HG03159 (cell line): ENCODE measurements around the gene CSRP1.
"Not testable (repeated sequence)": the region's sequence is repeated elsewhere in the genome, so short reads cannot be mapped to it uniquely, and the experiment has no call there.

Source experiments
- ATAC-seq: cut with Tn5 transposase; IDR thresholded peaks from one replicate; pipeline ENCODE4 v1.9.1; 2021; ENCODE audit warnings: mild to moderate bottlenecking, moderate library complexity; ENCODE audit not compliant: unreplicated experiment

CSRP1 gene

GRCh38 chr1:201537891-201538611 is 31.1 kb upstream of the CSRP1 start:
- ATAC-seq: no peak

DNA sequence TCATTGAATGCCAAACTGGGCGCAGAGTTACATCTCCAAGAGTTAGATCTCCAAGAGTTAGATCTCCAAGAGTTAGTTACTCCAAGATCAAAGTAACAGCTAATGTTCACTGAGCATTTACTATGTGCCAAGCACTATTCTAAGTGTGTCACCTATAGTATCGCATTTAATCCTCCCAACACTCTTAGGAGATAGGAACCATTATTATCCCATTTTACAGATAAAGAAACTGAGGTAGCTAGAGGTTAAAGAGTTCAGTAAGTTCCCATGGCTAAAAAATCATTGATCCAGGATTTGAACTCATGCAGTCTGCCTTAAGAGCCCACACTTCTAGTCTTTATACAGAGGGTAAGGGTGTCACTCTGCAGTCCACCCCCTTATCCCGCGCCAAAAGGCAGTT is 30.5 kb upstream of the CSRP1 start:
- ATAC-seq: no peak

DNA sequence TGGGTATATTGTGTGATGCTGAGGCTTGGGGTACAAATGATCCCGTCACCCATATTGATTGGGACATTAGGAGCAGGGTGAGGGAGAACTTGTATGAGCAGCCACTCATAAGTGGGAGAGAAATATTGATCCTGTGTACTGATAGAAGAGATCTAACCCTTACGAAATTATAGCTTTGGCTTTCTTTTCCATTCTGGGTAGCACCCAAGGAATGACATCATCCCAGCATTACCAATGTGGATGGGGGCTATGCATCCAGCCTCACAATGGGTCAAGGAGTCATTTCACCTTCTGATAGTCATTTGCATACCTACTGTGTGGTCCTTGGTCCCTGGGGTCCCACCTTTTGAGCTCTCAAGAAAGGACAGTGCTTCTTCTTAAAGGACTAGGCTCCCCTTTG is 30.1 kb upstream of the CSRP1 start:
- no peak for ATAC-seq

DNA sequence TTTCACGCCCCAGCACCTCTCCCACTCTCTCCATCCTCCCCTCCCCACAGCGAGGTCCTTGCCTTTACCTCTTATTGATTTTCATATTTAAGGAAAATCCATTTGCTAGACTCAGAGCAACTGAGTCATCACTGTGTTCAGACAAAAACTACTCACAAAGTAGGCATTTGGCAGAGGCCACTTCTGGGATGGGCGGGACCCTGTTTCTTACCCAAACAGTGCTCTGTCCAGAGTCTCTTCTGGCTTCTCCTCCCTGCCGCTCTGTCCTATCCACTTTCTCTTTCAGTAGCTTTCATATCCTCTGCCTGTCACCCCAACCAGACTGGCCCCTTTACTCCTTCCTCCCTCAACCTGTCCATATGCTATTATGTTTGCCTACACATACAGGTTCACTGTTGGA is 29.6 kb upstream of the CSRP1 start:
- no peak for ATAC-seq

DNA sequence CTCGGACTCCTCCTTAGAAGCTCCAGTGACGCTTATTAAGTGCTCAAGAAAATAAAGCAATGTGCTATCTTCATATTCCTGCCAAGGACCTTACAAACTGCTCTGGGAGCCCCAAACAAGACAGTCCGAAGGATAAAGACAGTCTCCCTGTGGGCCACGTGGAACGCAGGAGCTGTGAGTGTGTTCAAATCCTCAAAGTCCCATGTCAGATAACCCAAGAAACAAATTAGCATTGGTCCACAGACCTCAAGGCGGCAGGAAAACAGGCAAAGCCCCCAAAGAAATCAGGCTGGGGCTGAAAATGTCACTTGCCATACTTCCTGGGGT is 29.0 kb upstream of the CSRP1 start:
- no peak for ATAC-seq

GRCh38 chr1:201535046-201535918 is 28.4 kb upstream of the CSRP1 start:
- no peak for ATAC-seq

GRCh38 chr1:201533836-201534235 is 26.9 kb upstream of the CSRP1 start:
- no peak for ATAC-seq

- no peak for ATAC-seq
These were observed 24.9 kb upstream of the CSRP1 start for GRCh38 chr1:201531551-201532425.

DNA sequence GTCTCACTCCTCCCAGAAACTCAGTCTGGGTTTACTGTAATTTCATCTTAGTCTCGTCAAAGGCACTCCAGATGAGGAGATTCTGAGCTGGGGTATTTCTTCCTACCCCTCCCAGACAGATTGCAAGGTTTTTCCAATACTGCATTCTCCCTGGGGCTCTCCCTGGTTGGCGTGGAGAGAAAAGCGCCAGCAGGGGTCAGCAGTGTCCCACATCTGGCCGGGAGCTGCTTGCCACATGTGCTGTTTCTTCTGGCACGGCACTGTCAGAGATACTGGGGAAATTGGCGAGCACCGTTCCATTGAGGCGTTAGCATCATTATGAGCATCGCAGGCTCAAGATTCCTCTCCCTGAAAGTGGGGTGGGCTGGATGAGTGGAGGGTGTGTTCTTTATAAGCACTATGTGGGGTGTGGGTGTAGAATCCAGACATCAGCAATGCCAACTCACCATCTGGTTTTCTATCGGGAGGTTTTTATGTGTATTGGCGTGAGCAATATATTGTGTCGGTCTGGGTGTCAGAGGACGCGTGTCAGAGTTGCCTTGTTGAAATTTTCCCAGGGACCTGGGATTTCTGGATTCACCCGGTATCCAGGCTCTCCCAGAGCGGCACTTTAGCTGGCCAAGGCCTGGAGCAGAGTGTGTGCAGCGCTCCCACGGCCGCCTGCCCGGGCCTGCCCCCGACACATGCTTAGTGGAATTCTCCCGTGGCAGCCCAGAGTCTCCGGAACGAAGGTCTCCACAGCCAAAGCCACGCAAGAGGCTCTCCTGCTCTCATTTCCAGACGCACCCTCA is 24.0 kb upstream of the CSRP1 start:
- ATAC-seq: no peak

GRCh38 chr1:201528631-201529252 is 21.8 kb upstream of the CSRP1 start:
- ATAC-seq: no peak

- ATAC-seq: no peak
These were observed 21.0 kb upstream of the CSRP1 start for GRCh38 chr1:201527879-201528278.

GRCh38 chr1:201525193-201525778 is 18.4 kb upstream of the CSRP1 start:
- ATAC-seq: no peak

- not testable (repeated sequence) for ATAC-seq
These were observed 13.2 kb upstream of the CSRP1 start for GRCh38 chr1:201520046-201520575.

DNA sequence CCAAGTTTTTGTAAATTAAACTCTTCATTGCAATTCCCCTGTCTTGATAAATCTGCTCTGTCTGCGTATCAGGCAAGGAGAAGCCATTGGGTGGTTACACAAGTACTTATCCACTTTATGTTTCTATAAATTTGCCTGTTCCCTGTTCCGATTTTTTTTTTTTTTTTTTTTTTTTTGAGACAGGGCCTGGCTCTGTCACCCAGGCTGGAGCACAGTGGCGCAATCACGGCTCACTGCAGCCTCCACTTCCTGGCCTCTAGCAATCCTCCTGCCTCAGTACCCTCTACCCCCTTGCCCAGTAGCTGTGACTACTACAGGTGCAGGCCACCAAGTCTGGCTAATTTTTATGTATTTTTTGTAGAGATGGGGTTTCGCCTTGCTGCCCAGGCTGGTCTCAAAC is 11.1 kb upstream of the CSRP1 start:
- no peak for ATAC-seq

DNA sequence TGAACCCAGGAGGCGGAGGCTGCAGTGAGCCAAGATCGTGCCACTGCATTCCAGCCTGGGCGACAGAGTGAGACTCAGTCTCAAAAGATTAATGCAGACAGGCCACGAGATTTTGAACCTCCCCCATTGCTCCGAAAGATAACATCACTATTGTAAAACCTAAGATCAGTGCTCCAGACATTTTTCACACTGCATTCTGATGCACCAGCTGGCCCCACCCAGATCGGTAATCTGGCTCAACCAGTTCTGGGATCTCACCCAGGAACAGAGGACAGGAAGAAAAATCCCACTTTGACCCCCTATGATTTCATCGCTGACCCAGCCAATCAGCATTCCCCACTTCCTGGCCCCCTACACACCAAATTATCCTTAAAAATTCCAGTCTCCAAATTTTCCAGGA is 10.7 kb upstream of the CSRP1 start:
- ATAC-seq: no peak

GRCh38 chr1:201516511-201517127 is 9.7 kb upstream of the CSRP1 start:
- ATAC-seq: no peak

DNA sequence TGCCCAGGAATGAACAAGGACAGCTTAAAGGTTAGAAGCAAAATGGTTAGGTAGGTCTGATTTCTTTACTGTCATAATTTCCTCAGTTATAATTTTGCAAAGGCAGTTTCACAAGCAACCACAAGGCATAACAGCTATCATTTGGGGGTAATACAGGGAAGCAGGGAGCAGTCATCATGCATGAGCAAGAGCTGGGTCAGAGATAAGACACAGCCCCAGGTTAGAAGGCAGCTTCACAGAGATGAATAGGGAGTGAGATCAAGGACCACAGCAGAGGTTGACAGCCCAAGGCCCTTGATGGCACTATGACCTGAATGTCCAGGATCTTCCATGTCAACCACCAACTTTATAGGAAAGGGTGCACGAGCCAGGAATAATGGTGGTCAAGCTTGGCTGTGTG is 9.0 kb upstream of the CSRP1 start:
- ATAC-seq: no peak

GRCh38 chr1:201515062-201515750 is 8.3 kb upstream of the CSRP1 start:
- ATAC-seq: no peak

DNA sequence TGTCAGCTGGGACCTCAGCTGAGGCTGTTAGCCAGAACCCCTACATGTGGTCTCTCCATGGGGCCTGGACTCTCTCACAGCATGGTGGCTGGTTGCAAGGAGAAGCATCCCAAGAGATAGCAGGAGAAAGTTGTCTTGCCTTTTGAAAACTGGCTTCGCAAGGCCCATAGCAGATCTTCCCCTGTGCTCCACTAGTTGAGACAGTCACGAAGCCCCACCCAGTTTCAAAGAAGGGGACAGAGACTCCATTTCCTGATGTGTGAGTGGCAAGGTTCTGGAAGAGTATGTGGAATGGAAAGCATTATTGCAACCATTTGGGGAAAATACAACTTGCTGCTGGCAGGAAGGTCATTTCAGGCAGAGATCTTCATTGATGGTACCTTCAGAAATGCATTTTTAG is 7.5 kb upstream of the CSRP1 start:
- no peak for ATAC-seq
